Chondrocyte (in vitro differentiated cells): Measurements from ENCODE around the gene RMND1. TPM values are rescaled to one million over a fixed set of nuclear protein-coding genes. Genes with fewer than 3 reads are reported as not detected.
"Not testable (repeated sequence)": the region's sequence is repeated elsewhere in the genome, so short reads cannot be mapped to it uniquely, and the experiment has no call there.

Experiments used
- DNase-seq: peaks from one replicate; pipeline ENCODE4 v3.0.0; 2021; ENCODE audit warnings: mixed read lengths, low spot score
- H3K27ac Mint-ChIP-seq: one replicate; pipeline ENCODE4 v1.8.0; 2021; ENCODE audit warnings: mild to moderate bottlenecking, moderate library complexity, mixed read lengths; ENCODE audit not compliant: unreplicated experiment
- H3K27me3 Mint-ChIP-seq: 2 replicates; pipeline ENCODE4 v1.8.0; 2021; ENCODE audit warnings: low read depth, mixed read lengths
- H3K36me3 Mint-ChIP-seq: 2 replicates; pipeline ENCODE4 v1.8.0; 2021; ENCODE audit warnings: low read depth, mixed read lengths
- H3K4me1 Mint-ChIP-seq: 2 replicates; pipeline ENCODE4 v1.8.0; 2021; ENCODE audit warnings: low read depth, mild to moderate bottlenecking, mixed read lengths
- H3K4me3 Mint-ChIP-seq: one replicate; pipeline ENCODE4 v1.8.0; 2021; ENCODE audit warnings: mild to moderate bottlenecking, moderate library complexity, mixed read lengths; ENCODE audit not compliant: unreplicated experiment
- H3K9me3 Mint-ChIP-seq: 2 replicates; pipeline ENCODE4 v1.8.0; 2021; ENCODE audit warnings: low read depth, mixed read lengths
- total RNA-seq: library from RNA; stranded (reverse); gene quantifications from 3 replicates; pipeline ENCODE4 v1.2.1, GENCODE V29; 2021
- TF ChIP-seq, protein P1 (sequence below): fragments of 200-600 bp; sonication (generic); IDR thresholded peaks from 2 replicates; pipeline ENCODE4 v1.5.0; 2021; ENCODE audit warnings: antibody characterized with exemption, mild to moderate bottlenecking, moderate library complexity

The RMND1 gene
- total RNA-seq, 1 donor from 2014 or later, result 42.5 TPM

DNA sequence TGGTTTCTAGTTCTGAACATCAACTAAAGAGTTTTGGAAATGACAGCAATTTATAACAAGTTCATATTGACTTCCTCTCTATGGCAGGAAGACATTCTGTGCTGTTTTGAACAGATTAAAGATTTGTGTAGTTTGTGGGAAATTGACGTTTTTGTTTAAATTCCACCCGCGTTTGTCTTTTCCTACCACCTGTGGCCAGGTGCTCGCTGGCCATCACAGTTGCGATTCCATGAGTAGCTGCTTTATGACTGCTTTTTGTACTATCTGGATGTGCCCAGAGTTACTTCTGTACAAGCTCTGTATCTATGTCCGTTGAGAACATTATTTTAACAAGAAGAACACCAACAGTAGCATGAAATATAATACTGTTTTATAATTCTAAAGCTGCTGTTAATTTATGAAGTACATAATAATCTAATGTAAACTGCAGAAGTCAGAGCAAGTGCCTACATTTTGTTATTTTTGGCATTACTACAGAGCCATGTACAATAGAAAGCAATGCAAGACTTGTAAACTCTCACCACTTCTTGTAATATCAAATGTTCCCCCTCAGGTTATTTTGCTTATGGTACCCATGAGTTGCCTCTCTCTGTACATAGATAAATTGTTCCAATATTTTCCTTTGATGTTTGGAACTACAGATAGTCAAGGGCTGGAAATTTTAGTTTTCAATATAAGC lies 94.0 kb downstream of the RMND1 start:
- H3K4me1 Mint-ChIP-seq, result peaks cover 9% of the 10 kb centered on the region
- peaks cover 9% of the 10 kb centered on the region for H3K36me3 Mint-ChIP-seq
- no peaks in the 10 kb centered on the region for H3K27me3 Mint-ChIP-seq
- no peaks in the 10 kb centered on the region for H3K9me3 Mint-ChIP-seq
- DNase-seq, result no peak
- H3K4me3 Mint-ChIP-seq, result no peak overlapping the region
- TF ChIP-seq, protein P1, sequence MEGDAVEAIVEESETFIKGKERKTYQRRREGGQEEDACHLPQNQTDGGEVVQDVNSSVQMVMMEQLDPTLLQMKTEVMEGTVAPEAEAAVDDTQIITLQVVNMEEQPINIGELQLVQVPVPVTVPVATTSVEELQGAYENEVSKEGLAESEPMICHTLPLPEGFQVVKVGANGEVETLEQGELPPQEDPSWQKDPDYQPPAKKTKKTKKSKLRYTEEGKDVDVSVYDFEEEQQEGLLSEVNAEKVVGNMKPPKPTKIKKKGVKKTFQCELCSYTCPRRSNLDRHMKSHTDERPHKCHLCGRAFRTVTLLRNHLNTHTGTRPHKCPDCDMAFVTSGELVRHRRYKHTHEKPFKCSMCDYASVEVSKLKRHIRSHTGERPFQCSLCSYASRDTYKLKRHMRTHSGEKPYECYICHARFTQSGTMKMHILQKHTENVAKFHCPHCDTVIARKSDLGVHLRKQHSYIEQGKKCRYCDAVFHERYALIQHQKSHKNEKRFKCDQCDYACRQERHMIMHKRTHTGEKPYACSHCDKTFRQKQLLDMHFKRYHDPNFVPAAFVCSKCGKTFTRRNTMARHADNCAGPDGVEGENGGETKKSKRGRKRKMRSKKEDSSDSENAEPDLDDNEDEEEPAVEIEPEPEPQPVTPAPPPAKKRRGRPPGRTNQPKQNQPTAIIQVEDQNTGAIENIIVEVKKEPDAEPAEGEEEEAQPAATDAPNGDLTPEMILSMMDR, result no peak
- H3K27ac Mint-ChIP-seq, result no peak overlapping the region

DNA sequence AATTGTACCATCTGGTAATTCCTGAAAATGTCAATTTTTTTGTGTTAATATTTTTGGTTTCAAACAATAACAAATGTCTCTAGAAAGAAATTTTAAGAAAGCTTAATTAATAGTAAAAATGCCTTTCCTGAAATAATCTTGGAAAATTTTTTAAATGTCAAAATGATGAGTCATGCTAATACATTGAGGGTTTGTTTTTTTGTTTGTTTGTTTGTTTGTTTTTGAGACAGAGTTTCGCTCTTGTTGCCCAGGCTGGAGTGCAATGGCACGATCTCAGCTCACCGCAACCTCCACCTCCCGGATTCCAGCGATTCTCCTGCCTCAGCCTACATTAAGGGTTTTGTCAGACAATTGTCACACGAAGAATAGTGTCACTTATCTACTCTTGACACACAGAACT lies 94.9 kb downstream of the RMND1 start:
- DNase-seq, H3K9me3 Mint-ChIP-seq, H3K27ac Mint-ChIP-seq, H3K27me3 Mint-ChIP-seq, H3K36me3 Mint-ChIP-seq, H3K4me3 Mint-ChIP-seq, H3K4me1 Mint-ChIP-seq: not testable (repeated sequence)

Other genes with a start within 250 kb of the RMND1 start
- 75.5 to 184 TPM (median 176 TPM) in 3 replicates for gene AKAP12, start 212.2 kb downstream of the RMND1 start, total RNA-seq
- gene ZBTB2, start 60.6 kb downstream of the RMND1 start, total RNA-seq, result 9.4 to 11.8 TPM (median 10.1 TPM) in 3 replicates
- gene CCDC170, start 41.9 kb upstream of the RMND1 start, total RNA-seq, result 0.20 to 0.67 TPM (median 0.60 TPM) in 3 replicates